SKM-1 treated with dmso at 0.1 percent for 144 hours (cell line): Measurements from ENCODE around the gene OTULINL.

ENCODE experiments used
- DNase-seq: peaks from one replicate; lab custom pipeline; 2025; ENCODE audit not compliant: unreplicated experiment; lab: John Stamatoyannopoulos, UW

The OTULINL gene

DNA sequence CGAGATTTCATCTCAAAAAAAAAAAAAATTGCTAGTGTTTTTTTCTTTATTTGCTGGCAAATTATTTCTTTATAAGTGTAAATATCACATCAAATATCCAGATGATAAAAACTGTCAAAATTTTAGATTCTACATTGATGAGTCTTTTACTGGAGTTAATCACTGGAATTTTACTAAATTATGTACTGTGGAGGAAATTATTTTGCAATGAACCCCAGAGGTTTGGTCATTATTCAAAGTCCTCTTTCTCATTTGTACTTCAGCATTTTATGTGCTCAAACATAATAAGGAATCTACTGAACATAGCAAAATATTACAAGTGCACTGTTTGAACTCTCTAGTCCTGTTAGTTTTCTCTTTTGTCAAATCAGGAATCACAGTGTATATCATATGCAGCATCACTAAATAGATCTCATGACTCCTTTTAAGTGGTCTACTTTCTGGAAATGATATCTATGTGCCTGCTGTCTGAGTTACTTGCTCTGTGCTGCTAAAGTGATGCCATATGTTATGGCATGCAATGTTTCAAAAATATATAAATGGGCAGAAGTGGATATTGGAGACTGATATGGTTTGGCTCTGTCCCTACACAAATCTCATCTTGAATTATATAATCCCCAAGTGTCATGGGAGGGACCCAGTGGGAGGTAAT, 18.0 kb downstream of the OTULINL start:
- no peak for DNase-seq

DNA sequence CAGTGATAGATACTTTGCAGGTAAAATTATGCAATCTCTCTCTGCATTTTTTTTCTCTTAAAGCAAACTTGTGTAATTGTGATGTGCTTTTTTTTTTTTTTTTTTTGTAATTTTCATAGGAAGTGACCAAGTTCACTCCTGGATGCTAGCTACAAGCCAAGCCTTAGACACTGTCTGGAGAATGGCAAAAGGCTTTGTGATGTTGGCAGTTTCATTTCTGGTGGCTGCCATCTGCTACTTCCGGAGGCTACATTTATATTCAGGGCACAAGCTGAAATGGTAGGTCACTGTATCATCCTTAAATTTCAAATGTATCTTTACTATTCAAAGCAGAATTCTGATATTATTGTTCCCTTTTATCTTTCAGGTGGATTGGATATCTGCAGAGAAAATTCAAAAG, 19.3 kb downstream of the OTULINL start:
- no peak for DNase-seq

DNA sequence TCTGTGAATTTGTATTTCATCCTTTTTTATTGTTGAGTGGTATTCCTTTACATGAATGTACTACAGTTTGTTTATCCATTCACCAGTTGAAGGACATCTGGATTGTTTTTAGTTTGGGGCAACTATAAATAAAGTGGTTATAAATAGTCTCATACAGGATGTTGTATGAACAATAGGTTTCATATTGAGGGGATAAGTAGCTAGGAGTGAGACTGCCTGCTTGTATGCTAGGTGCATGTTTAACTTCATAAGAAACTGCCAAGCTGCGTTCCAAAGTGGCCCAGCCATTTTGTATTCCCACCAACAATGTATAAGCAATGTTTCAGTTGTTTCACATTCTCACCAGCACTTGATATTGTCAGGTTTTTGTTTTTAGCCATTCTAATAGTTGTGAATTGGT, 21.5 kb downstream of the OTULINL start:
- DNase-seq: no peak

DNA sequence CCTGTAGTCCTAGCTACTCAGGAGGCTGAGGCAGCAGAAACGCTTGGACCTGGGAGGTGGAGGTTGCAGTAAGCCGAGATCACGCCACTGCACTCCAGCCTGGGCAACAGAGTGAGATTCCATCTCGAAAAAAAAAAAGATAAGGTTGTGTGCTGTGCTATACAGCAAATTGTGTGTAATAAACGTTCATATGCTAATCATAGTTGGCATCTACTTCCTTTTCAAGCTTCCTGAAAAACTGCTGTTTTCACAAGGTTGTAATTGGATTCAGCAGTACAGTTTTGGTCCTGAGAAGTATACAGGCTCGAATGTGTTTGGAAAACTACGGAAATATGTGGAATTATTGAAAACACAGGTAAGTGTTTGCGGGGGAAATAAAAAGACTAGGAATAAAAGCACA, 25.5 kb downstream of the OTULINL start:
- DNase-seq: no peak

DNA sequence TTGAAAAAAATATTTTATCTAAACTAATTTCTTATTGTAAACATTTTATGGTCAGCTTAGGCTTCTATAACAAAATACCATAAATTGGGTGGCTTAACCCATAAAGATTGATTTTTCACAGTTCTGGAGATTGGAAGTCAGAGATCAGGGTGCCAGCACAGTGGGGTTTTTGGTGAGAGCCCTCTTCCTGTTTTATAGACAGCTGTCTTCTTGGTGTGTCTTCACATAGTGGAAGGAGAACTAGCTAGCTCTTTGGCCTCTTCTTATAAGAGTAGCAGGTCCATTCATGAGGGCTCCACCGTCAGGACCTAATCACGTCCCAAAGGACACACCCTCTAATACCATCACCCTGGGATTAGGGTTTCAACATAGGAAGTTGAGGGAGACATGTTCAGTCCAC, 26.6 kb downstream of the OTULINL start:
- DNase-seq: no peak

DNA sequence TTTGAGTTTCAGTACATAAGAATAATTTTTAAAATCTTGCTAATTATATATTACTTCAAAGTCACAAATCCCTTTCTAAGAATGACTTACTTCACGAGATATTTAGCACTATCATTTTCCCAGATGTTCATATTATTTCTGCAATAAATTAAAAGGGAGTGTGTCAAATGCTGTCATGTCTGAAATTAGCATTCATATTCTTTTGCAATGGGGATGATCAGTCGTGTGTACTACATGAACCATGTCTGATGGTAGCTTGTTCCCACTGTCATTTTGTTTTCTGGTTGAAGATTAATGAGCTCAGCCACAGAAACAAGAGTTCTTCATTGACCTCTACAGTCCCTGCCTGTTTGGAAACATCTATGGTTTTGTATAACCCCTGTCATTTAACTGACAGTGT, 30.1 kb downstream of the OTULINL start:
- DNase-seq: no peak

DNA sequence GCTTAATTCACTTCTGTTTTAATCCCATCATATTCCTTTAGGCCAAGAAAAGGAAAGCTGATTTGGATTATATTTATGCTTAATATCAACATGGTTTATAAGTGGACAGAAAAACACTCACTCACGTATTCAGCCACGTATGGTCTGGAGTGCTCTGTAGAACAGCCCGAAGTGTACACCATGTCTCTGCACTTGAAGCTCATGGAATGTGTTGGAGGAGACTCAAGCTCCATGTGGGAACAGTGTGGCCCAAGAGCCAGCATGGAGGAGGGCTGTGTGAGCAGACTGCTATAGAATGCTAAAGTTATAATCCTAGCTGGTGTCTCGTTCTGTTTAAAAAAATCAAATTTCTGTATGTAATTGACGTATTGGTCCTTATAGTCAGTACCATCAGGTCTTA, 32.9 kb downstream of the OTULINL start:
- DNase-seq: no peak

DNA sequence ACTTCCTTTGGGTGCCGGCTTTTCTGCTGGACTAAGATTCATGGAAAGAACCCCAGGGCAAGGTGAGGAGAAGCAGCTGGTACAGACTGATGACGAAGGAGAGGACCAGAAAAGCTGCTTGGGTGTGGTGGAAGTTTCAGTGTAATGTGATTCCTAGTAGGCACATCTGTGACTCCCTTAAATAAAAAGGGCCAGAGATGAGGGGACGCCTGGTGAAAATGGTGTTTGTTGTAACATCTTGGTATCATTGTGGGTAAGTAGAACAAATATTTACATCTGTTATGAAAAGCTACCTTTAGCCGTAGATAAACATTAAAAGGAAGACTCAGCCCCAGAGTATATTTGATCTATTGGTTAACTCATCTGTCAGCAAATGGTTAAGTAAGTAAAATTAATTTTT, 33.8 kb downstream of the OTULINL start:
- DNase-seq: no peak

DNA sequence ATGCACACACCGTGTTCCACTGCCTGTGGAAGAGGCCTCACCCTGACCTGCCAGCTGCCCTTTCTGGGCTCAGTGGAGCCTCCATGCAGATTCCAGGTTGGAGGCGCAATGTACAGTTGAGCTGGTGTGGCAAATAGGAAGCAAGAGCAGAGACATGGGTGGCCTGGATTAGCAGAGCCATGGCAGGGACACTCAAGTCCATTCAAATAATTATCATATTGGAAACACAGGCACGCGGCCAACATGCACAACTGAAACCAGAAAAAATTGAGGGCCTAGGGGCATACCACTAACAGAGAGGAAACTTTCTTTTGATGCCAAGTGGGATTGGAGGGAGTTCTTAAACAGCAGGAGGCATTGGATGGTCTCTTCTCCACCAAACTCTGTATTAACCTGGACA, 35.8 kb downstream of the OTULINL start:
- DNase-seq: no peak

DNA sequence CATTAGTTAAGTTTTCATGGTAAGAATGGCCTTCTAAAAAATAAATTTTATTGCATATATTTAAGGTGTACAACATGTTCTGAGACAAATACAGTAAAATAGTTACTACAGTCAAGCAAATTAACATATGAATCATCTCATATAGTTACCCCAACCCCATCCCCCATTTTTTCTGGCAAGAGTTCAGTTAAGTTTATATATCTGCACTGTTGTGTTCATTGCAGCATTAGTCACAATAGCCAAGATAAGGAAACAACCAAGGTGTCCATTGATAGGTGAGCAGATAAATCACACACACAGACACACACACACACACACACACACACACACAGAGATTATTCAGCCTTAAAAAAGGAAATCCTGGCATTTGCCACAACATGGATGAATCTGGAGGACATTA, 45.7 kb downstream of the OTULINL start:
- no peak for DNase-seq

DNA sequence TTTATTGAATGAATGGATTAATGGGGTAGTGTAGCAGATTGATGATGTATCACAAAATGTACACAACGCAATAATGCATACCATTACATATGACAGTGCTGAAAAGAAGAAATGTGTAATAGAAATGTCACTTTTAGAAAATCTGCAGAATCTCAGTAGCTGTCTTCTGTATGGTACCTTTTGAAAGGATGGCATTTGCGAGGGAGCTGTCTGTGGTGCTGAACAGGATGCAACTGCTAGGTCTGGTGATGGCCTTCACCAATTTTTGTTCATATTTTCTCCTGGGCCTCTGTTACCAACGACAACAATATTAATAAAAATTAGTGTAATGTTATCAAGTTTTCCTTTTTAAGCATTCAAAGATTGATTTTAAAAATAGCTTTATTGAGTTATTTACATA, 46.8 kb downstream of the OTULINL start:
- no peak for DNase-seq

DNA sequence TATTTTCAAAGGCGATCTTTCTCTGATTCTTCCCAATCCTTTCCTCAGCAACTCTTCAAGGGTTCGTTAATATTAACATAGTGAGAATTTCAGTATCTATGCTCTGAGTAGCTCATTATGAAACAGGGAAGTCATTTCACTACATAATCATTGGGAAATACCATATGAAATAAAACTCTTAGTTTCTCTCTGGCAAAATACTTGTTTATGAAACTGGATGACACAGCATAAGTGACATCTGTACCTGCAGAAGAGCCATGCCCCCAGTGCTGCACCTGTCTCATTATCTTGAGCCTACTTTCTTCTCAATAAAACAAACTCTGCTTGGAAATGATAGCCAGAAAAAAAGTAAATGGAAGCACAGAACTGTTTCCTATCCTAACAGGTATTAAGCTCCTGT, 49.1 kb downstream of the OTULINL start:
- no peak for DNase-seq

DNA sequence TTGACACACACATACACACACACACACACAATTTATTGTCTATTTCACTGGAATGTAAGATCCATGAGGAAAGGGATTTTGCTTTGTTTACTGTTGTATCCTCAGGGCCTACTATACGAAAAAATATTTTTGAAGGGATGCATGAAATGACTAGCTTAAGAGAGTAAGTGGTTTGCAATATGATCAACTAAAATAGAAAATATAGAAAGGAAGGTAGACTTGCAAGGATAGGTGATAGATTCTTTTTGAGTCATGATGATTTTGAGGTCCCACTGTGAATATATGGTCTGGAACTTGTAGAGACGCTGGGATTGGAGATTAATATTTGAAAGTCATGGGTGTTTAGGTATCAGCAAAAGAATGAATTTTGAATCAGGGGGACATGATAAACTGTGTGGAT, 54.1 kb downstream of the OTULINL start:
- no peak for DNase-seq

DNA sequence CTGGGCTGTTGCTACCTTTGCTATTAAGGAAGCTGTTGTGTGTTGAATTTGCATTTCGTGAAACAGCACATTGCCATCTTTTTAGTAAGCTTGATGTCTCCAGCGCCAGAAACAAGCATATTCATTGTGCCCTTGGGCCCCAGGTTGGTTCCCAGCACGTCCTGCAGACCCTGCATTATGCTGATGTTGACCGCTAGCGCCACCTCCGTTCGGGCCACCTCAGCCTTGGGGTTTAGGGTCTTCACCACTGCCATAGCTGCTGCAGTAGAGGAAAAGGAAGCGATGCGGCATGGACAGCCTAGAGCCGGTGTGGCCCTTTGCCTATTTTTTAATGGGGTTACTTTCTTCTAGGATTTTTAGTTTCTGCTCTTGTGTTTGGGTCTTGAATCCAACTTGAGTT, 59.2 kb downstream of the OTULINL start:
- no peak for DNase-seq

DNA sequence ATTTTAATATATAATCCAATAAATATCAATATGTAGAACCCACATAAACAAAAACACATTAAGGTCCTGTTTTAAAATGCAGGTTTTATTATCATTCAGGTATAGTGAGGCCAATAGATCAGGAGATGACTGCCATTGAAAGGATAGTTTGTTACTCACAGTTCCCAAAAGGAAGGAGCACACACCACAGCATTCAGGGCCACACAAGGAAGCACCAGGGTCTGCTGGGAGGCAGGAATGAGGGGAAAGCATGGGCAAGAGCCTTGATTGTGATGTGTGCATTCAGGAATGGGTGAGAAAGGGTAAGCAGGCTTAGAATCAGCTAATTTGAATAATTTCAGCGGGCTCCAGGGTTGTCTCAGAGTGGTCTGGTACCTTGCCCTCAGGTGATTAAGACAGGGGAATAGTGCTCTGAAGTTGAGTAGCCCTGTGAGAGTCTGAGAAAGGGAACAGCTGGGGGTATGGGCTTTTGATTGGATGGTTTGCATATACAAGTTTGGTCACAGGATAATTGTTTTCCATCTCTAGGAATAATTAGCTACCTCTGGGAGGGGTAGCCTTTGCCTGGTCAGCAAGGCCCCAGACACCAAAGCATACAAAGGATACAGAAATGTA, 63.1 kb downstream of the OTULINL start:
- DNase-seq: no peak

DNA sequence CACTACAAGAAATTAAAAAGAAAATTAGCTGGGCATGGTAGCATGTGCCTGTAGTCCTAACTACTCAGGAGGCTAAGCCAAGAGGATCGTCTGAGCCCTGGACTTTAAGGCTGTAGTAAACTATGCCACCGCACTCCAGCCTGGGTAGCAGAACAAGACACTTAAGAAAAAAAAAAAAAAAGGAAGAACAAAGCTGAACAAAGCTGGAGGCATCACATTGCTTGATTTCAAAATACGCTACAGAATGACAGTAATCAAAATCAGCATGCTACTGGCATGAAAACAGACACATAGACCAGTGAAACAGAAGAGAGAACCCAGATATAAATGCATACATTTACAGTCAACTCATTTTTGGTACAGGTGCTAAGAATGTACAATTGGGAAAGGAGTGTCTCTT, 68.5 kb downstream of the OTULINL start:
- no peak for DNase-seq

DNA sequence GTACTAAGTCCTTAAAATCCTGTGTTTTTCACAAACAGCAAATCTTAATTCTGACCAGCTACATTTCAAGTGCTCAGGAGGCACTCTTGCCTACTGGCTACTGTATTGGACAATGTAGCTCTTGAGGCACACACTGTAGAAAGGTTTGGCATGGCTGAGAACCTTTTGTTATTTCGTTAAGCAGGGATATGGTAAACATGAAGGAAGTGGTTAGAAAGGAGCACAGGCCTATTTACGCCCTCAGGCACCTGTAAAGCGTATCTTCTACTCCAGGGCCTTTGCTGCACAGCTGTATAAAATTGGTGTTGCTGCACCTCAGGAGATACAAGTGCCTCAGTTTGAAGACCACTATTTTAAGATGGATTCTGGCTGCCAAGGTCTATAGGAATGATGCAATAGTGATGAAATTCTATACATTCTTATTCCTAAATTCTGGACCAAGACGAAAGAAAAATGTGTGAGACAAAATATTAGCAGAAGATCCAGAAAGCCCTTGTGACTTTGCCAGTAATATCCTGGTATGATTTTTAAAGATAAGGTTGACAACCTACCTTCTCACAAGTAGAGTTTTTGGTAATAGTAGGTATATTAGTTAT, 73.7 kb downstream of the OTULINL start:
- no peak for DNase-seq

DNA sequence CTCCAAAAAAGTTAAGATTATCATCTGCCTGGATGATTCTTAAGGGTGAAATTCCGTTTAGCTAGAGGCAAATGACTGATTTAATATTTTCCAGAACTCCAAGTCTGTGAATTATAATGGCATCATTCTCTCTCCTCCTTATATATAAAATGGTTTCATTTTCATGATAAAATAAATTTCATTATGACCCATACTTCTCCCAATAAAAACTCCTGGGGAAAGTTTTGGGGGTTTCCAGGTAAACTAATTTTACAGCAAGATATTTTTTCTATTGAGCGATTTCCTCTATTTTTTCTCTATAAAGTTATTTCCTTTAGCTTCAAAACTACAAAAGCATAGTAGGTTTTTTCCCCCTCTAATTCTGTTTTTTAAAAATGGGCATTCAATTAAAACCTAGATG, 75.3 kb downstream of the OTULINL start:
- no peak for DNase-seq

DNA sequence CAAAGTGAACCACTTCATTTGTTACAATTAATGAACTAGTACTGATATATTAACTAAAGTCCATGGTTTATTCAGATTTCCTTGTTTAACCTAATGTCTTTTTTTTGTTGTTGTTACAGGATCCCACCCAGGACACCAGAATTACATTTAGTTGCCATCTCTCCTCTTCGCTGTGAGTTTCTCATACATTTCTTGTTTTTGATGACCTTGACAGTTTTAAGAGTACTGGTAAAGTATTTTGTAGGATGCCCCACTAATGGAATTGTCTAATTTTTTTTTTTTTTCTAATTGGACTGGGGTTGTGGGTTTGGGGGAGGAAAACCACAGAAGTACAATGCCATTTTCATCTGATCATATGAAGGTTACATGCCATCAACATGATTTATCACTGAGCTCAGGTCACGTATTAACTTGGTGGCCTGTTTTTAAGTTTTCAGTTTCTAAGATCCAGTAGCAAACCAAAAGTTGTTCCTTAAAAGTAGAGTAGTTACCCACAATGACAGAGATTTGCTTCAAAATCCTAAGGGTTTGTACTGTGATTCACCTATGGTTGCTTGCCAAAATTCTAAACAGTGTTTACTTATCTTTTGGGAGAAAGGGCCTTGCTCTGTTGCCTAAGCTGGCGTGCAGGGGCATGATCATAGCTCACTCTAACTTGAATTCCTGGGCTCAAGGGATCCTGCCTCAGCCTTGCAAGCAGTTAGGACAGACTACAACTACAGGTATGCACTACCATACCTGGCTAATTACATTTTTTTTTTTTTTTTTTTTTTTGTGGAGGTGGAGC, 78.4 kb downstream of the OTULINL start:
- no peak for DNase-seq

DNA sequence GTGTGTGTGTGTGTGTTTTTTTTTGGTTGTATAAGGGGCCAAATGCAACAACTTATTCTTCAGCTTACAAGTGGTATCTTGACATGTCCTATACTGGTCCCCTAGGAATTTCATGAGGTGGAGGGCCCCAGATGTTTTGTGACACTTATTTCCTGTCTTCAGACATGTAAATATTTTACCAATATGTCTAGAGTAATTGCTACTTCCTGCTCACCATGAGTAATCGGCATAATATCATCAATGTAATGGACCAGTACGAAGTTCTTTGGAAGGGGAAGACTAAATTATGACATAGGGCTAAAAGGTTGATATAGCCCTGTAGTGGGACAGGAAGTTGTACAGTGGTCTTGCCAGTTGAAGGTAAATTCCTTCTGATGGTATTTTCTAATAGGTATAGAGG, 79.2 kb downstream of the OTULINL start:
- DNase-seq: no peak
